Astrocyte of the cerebellum (primary cell): ENCODE results near the gene FAM184B.
"Not testable (repeated sequence)": the region's sequence is repeated elsewhere in the genome, so short reads cannot be mapped to it uniquely, and the experiment has no call there.

Source experiments
- DNase-seq: peaks from one replicate; pipeline ENCODE4 v3.0.0-alpha.2; 2011; ENCODE audit warnings: low read depth
- H3K4me3 ChIP-seq: 2 replicates; pipeline ENCODE4 v1.5.1; 2011; ENCODE audit warnings: mild to moderate bottlenecking, low read depth, low read length, moderate library complexity
- in situ Hi-C: cut with HindIII; loops from 2 replicates; pipeline ENCODE4 v1.10.0; 2017; ENCODE audit warnings: low sequenced_read_pairs
- TF ChIP-seq, protein P1 (sequence below): IDR thresholded peaks from 2 replicates; pipeline ENCODE4 v1.5.1; 2012; ENCODE audit warnings: low read length, low read depth, moderate library complexity, mild to moderate bottlenecking; ENCODE audit errors: missing control alignments

FAM184B gene

DNA sequence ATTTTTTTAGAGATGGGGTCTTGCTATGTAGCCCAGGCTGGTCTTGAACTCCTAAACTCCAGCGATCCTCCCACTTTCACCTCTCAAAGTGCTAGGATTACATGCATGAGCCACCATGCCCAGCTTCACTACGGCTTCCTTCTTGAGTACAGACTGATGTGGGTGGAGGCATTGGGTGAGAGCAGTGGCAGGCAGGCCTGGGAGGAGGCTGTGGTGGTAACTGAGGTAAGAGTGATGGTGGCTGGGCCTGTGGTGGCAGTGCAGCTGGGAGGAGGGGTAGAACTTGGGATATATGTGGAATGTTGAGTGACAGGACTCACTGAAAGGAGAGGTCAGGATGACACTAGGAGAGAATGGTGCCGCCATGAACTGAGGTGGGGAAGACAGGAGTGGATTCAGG lies 86.1 kb downstream of the FAM184B start:
- DNase-seq = no peak
- H3K4me3 ChIP-seq = no peak overlapping the region
- TF ChIP-seq, protein P1, sequence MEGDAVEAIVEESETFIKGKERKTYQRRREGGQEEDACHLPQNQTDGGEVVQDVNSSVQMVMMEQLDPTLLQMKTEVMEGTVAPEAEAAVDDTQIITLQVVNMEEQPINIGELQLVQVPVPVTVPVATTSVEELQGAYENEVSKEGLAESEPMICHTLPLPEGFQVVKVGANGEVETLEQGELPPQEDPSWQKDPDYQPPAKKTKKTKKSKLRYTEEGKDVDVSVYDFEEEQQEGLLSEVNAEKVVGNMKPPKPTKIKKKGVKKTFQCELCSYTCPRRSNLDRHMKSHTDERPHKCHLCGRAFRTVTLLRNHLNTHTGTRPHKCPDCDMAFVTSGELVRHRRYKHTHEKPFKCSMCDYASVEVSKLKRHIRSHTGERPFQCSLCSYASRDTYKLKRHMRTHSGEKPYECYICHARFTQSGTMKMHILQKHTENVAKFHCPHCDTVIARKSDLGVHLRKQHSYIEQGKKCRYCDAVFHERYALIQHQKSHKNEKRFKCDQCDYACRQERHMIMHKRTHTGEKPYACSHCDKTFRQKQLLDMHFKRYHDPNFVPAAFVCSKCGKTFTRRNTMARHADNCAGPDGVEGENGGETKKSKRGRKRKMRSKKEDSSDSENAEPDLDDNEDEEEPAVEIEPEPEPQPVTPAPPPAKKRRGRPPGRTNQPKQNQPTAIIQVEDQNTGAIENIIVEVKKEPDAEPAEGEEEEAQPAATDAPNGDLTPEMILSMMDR = no peak
- in situ Hi-C loops = no loop called here

GRCh38 chr4:17694552-17694951 lies 86.9 kb downstream of the FAM184B start:
- TF ChIP-seq, protein P1 = no peak
- no peak overlapping the region for H3K4me3 ChIP-seq
- in situ Hi-C loops = no loop called here
- no peak for DNase-seq

DNA sequence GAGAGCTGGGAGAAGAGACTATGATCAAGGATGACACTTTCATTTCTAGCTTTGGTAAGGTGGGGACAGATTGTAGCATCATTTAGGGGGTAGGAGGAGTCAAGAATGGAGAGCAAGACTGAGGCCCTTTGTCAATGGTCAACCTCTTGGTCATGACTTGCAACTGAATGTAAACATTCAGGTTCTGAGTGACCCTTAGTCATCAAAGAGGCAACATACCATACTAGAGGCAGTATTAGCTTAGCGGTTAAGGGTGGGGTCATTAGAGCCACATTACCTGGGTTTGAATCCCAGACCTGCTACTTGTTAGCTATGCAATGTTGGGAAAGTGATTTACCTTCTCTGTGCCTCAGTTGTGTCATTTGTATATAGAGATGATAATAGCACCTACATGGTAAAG lies 90.5 kb downstream of the FAM184B start:
- in situ Hi-C loops = no loop called here
- no peak for DNase-seq
- H3K4me3 ChIP-seq = no peak overlapping the region
- TF ChIP-seq, protein P1 = no peak

- in situ Hi-C loops = no loop called here
- no peak overlapping the region for H3K4me3 ChIP-seq
- TF ChIP-seq, protein P1 = no peak
- DNase-seq = no peak
These were observed 91.3 kb downstream of the FAM184B start for GRCh38 chr4:17690135-17690534.

GRCh38 chr4:17688011-17688441 lies 93.4 kb downstream of the FAM184B start:
- no peak overlapping the region for H3K4me3 ChIP-seq
- TF ChIP-seq, protein P1 = no peak
- peak; percentile 44 for DNase-seq
- in situ Hi-C loops = no loop called here

DNA sequence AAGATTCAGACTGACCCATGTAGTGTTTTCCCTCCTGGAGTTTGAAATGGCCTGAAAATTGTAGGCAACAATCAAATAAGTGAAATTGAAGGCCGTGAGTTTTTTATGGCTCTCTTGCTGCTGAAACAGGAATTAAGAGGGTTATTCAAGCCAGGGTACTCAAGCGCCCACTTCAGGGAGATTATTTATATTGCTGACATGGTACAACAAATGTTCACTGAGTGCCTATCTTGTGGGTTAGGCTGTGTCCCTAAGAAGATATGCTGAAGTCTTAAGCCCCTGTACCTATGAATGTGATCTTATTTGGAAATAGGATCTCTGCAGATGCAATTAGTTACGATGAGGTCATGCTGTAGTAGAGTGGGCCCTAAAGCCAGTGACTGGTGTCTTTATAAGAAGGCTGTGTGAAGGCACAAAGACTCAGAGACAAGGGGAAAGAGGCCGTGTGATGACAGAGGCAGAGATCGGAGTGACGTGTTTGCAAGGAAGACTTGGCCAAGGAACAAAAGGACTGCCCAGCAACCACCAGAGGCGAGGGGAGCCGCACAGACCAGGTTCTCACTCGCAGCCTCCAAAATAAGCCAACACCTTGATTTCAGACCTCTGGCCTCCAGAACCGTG lies 94.1 kb downstream of the FAM184B start:
- DNase-seq = no peak
- in situ Hi-C loops = no loop called here
- no peak overlapping the region for H3K4me3 ChIP-seq
- TF ChIP-seq, protein P1 = no peak

DNA sequence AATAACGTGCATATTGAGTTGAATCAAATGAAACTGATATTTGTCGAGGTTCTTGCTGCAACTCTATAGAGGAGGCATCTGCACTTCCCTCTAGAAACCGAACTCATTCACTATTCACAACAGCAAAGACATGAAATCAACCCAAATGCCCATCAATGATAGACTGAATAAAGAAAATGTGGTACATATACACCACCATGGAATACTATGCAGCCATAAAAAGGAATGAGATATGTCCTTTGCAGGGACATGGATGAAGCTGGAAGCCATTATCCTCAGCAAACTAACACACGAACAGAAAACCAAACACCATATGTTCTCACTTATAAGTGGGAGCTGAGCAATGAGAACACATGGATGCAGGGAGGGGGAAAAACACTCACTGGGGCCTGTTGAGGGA lies 96.8 kb downstream of the FAM184B start:
- H3K4me3 ChIP-seq, in situ Hi-C loops, DNase-seq: not testable (repeated sequence)
